GM15510 (cell line): ENCODE measurements around the gene TMUB1.

ENCODE experiments used
- POLR2A ChIP-seq: IDR thresholded peaks from 3 replicates; pipeline ENCODE4 v1.6.1; 2011; ENCODE audit warnings: borderline replicate concordance; ENCODE audit not compliant: insufficient read length; ENCODE audit errors: extremely low read depth

The TMUB1 gene

GRCh38 chr7:151062399-151063211 lies 20.7 kb downstream of the TMUB1 start:
- TF ChIP-seq POLR2A, result no peak

- TF ChIP-seq POLR2A, result no peak
Measured at GRCh38 chr7:151062111-151062398, 21.2 kb downstream of the TMUB1 start.

- TF ChIP-seq POLR2A, result no peak
Measured at GRCh38 chr7:151061213-151062110, 21.8 kb downstream of the TMUB1 start.

DNA sequence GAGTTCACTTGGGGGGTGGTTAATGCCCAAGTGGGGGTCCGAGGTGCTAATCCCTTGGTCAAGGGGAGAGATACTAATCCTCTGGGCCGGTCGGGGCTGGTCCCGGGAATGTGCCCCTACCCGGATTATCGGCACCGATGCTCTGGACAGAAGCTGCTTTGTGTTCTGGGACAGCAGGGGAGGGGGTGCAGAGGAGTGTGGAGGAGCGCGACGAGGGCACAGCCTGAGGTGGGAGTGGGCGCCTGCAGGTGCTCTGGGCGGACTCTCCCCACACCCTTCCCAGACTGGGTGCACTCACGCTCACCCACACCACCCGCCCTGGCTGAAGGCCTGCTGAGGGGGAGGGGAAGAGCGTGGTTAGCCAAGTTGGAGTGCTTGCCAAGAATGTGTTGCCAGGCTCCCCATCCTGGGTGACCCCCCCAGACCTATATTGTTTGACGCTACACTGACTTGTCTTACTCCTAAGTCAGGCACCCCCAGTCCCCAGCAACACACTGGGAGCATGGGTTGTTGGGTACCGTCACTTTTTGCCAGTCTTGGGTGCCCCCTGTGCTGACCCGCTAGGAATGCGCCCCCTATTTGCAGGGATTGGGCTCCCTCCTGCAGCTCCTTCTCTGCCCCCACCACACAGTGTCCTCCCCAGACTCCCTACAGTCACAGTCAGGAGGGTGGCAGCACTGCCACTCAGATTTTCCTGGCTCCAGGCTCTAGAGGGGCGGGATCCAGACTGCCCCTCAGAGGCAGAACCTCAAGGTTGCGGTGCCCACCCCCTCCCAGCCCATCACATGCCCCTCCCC lies 22.7 kb downstream of the TMUB1 start:
- TF ChIP-seq POLR2A, result no peak

DNA sequence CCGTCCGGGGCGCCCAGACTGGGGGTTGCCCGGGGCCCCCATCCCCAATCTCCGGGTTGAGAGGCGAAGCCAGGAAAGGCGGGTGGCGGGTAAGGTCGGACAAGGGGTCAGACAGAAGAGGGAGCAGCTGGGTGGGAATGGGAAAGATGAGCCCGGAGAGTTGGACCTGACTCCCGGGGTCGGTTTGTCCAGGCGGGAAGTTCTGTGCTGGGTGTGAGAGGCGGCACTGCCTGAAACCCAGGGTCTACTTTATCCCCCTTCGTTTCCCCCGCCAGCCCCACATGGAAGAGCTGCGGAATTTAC lies 23.2 kb downstream of the TMUB1 start:
- TF ChIP-seq POLR2A, result no peak

DNA sequence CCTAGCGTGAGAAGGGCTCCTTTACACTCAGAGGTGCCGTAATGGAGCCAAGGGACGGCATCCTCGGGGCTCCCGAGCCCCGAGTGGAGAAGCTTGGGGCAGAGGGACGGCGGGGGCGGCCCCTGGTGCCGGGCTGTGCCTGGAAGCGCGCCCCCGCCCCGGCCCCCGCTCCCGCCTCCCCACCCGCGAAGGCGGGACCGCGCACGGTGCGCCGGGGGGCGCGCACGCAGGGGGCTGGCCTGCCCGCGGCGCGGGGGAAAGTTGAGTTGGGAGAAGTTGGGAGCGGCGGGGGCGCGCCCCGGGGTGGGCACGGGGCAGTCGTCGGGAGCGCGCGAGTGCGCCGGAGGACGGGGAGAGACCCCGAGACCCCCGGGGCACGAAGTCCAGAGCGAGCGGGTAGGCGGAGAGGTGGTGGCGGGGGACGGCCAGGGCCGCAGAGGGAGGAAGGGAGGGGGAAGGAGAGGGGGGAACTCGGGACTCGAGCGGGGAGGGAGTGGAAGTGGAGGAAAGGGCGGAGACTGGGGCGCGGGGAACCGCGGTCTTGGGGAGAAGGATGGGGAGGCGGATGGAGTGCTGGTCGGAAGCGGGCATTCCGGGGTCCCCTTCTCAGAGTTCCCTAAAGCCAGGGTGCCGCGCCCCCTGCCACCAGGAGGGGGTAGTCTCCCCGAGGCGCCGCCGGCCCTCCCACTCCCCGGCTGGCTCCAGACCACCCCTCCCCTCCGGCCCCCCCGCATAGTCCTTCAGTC lies 23.8 kb downstream of the TMUB1 start, which contains the start of gene SLC4A2:
SLC4A2 (plus strand) TSS at position 223 of the 746 bp plus-strand sequence. CDS start 2,399 bp downstream, outside the sequence.
- TF ChIP-seq POLR2A, result peak; percentile 59

DNA sequence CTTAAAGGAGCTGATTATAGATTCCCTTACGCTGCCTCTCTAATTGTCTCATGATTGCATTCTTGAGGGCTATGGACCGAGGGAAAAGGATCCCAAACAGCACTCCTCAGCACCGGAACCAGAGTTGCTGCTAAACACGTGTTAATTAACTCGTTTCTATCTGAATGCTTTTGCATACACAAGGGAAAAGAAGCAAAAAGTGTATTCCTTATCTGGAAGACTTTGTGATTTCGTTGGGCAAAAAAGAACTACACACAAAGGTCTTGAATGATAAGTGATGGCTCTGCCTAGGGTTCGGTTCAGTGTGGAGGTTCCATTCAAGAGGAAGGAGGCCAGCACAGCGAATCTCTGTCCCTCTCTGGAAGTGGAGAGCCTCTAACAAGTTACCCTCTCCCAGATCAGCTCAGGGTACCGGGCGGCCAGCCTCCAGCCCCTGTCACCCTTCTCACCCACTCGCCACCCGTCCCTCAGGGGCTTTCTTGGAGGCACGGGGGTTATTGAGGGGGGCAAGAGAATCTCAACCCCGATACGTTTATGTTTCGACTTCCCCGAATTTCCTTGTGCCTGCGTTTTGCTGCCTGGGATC lies 24.4 kb downstream of the TMUB1 start:
- no peak for TF ChIP-seq POLR2A

GRCh38 chr7:151057989-151058780 lies 25.1 kb downstream of the TMUB1 start:
- TF ChIP-seq POLR2A, result peak; percentile 67

DNA sequence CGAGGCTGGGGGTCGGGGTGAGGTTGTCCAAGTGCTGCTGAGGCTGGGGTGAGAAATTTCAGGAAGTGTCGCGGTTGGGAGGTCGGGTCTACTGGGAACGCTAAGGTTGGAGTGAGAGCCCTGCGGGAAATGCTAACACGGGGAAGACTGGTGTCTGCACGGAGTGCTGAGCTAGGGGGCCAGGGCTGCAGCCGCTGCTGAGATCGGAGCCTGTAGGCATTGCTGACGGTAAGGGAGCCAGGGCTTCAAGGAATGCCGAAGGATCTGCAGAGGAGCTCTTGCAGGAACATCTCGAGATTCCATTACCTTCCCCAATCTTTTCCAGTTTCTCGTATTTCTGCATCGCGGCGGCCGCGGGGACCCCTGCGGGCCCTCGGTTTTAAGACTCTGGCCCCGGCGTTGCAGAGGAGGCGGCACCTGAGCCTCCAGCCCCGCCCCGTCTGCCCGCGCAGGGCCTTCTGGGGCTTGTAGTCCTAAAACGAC lies 25.7 kb downstream of the TMUB1 start, which contains the start of gene CDK5:
CDK5 (minus strand) TSS at position 392 of the 483 bp plus-strand sequence; CDS start at position 343, 49 bp downstream.
- TF ChIP-seq POLR2A, result no peak

GRCh38 chr7:151056666-151057505 lies 26.4 kb downstream of the TMUB1 start:
- TF ChIP-seq POLR2A, result no peak

DNA sequence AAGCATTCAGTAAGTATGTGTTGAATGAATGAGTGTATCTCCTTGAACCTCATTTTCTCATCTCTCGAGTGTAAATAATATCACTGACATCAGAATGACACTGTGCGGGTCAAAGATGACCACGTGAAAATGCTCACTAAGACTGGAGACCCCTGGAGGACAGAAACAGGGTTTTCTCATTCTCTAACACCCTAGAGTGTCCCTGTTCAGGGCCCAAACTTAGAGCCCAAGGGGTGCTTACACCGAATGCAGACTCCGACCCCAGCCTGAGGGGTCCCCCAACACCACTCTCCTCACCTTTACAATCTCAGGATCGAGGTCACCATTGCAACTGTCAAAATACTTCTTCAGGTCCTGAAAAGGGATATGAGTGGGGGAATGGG lies 27.0 kb downstream of the TMUB1 start:
- no peak for TF ChIP-seq POLR2A

- TF ChIP-seq POLR2A, result no peak
Measured at GRCh38 chr7:151053751-151054150, 29.5 kb downstream of the TMUB1 start.
